Mammary epithelial cell (primary cell): ENCODE results near the gene DPP10.

Source experiments
- EZH2 ChIP-seq: IDR thresholded peaks from 2 replicates; pipeline ENCODE4 v1.6.1; 2012; ENCODE audit warnings: low read length, inconsistent platforms, borderline replicate concordance
- TF ChIP-seq, protein P1 (sequence below), 2 donors: IDR thresholded peaks in 1 of 2; conservative IDR thresholded peaks in 1 of 2; 2 replicates each; pipeline ENCODE4 v1.5.1; 2011 to 2012; ENCODE audit warnings: inconsistent platforms in 2 of 2, low read length in 2 of 2, mild to moderate bottlenecking in 2 of 2, control low read depth in 1 of 2, low read depth in 1 of 2; ENCODE audit not compliant: insufficient read depth in 1 of 2; ENCODE audit errors: extremely low read depth in 1 of 2

DNA sequence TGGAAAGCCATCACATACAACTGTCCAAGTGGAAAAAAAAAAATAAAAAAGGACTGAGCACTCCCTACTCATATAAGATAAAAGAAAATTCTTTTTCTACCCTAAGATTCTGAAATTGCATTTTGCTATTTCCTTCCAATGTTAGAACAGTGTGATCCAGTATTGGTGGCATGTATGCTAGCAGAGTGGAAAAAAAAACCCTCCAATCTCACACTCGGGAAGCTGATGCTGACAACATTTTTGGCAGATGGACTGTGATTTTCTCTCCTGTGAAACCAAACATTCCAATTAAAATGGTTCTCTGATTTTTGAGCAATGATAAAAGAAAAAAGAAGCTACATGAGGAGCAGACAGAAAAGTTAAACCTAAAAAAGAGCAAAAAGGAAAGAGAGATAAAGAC, 419.8 kb downstream of the DPP10 start:
- no peak for TF ChIP-seq EZH2
- TF ChIP-seq, protein P1, sequence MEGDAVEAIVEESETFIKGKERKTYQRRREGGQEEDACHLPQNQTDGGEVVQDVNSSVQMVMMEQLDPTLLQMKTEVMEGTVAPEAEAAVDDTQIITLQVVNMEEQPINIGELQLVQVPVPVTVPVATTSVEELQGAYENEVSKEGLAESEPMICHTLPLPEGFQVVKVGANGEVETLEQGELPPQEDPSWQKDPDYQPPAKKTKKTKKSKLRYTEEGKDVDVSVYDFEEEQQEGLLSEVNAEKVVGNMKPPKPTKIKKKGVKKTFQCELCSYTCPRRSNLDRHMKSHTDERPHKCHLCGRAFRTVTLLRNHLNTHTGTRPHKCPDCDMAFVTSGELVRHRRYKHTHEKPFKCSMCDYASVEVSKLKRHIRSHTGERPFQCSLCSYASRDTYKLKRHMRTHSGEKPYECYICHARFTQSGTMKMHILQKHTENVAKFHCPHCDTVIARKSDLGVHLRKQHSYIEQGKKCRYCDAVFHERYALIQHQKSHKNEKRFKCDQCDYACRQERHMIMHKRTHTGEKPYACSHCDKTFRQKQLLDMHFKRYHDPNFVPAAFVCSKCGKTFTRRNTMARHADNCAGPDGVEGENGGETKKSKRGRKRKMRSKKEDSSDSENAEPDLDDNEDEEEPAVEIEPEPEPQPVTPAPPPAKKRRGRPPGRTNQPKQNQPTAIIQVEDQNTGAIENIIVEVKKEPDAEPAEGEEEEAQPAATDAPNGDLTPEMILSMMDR (conservative IDR thresholded peaks at IDR 0.05 in 1 of 2, IDR thresholded peaks at IDR 0.05 in 1 of 2; ENCODE audit: extremely low read depth in 1 of 2, insufficient read depth in 1 of 2, low read depth in 1 of 2, low read length in 2 of 2), result no peak
